HG03045 (cell line): ENCODE data around the gene DOCK4.
"Not testable (repeated sequence)": the region's sequence is repeated elsewhere in the genome, so short reads cannot be mapped to it uniquely, and the experiment has no call there.

ENCODE experiments used
- ATAC-seq: cut with Tn5 transposase; IDR thresholded peaks from one replicate; pipeline ENCODE4 v1.9.1; 2021; ENCODE audit warnings: mild to moderate bottlenecking, moderate library complexity; ENCODE audit not compliant: unreplicated experiment

DOCK4 gene, protein sequence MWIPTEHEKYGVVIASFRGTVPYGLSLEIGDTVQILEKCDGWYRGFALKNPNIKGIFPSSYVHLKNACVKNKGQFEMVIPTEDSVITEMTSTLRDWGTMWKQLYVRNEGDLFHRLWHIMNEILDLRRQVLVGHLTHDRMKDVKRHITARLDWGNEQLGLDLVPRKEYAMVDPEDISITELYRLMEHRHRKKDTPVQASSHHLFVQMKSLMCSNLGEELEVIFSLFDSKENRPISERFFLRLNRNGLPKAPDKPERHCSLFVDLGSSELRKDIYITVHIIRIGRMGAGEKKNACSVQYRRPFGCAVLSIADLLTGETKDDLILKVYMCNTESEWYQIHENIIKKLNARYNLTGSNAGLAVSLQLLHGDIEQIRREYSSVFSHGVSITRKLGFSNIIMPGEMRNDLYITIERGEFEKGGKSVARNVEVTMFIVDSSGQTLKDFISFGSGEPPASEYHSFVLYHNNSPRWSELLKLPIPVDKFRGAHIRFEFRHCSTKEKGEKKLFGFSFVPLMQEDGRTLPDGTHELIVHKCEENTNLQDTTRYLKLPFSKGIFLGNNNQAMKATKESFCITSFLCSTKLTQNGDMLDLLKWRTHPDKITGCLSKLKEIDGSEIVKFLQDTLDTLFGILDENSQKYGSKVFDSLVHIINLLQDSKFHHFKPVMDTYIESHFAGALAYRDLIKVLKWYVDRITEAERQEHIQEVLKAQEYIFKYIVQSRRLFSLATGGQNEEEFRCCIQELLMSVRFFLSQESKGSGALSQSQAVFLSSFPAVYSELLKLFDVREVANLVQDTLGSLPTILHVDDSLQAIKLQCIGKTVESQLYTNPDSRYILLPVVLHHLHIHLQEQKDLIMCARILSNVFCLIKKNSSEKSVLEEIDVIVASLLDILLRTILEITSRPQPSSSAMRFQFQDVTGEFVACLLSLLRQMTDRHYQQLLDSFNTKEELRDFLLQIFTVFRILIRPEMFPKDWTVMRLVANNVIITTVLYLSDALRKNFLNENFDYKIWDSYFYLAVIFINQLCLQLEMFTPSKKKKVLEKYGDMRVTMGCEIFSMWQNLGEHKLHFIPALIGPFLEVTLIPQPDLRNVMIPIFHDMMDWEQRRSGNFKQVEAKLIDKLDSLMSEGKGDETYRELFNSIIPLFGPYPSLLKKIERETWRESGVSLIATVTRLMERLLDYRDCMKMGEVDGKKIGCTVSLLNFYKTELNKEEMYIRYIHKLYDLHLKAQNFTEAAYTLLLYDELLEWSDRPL (N-terminal part only)

DNA sequence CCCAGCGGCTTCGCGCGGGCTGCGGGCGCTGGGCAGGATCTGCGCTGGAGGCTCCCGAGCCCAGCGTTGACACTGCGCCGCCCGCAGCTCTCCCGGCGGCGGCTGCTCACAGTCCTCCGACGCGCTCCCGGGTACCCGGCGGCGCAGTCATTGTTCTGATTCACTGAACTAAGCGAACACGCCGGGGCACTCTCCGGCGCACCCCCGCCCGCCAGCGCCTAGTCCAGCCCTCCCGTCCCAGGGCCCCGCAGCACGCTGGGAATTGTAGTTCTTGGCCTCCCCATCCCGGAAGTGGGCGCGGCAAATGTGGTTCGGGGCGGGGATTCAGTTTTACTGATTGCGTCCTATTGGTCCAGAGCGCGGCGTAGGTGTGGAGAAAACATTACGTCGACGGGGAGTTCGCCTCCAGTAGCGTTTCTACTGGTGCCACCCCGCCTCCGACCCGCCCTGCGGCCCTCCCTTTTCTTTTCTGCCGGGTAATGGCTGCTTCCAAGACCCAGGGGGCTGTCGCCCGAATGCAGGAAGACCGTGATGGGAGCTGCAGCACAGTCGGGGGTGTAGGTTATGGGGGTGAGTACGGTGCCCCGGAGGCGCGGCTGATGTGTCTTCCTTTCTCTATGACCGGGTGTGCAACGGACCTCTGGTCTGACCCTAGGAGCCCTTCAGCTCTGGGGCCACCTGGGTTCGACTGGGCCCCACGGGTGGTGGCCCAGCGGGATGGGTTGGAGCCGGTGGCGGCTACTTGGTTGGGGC lies at the start of gene DOCK4, which contains the start of gene ZNF277:
Gene DOCK4 (minus strand): TSS at position 162 of the 753 bp plus-strand sequence. CDS start 261 bp downstream, outside the sequence.
Gene ZNF277 (plus strand): TSS at position 458 of the 753 bp plus-strand sequence. CDS start 22 bp downstream, at position 480.
- ATAC-seq, result peak; percentile 96

DNA sequence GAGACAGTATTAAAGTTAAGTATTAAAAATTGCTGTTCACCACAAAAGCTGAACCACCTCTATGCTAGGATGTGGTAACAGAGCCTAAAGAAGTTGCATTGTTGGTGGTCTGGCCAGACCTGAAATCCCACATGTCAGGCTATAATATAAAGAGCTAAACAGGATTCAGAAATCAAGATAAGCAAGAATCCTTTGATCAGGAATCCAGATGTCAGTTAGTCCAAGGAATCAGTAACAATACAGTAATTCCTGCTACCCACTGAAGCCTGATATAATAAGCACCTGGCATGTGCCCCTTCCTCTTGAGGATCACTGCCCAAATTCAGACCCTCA lies 49.2 kb upstream of the DOCK4 start:
- no peak for ATAC-seq

DNA sequence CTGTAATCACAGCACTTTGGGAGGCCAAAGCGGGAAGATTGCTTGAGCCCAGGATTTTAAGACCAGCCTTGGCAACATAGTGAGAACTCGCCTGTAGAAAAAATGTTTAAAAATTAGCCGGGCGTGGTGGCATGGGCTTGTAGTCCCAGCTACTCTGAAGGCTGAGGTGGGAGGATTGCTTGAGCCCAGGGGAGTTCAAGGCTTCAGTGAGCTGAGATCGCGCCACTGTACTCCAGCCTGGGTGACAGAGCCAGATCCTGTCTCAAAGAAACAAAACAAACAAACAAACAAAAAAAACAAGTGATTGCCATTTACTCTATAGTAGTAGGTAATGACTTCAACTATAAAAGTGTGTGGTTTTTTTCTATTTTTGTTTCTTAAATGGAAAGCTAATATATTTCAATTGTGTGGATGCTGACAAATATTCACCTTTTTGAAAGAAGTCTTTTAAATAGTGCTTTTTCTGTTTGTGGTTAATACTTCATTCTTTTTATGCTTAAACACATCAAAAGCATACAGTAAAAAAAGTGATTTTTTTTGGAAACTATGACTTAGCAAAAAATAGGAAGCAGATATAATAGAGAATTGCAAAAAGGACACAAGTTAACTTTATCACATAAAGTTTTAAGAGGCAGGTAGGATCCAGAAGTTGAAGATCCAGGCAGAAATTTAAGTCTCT lies 48.6 kb upstream of the DOCK4 start:
- ATAC-seq, result no peak

DNA sequence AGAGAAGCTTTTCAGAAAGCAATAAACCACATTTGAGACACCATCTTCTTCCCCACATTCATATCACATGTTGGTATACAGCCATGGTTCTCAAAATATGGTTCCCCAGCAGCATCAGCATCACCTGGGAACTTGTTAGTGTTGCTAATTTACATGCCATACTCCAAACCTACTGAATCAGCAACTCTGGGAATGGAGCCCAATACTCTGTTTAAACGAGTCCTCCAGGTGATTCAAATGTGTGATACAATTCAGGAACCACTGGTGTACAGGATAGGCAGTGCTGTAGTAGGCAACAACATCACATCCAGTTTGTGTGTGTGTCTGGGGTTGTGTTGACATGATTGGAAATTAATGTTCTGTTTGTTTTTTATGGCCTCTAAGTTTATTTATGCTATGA lies 48.0 kb upstream of the DOCK4 start:
- no peak for ATAC-seq

DNA sequence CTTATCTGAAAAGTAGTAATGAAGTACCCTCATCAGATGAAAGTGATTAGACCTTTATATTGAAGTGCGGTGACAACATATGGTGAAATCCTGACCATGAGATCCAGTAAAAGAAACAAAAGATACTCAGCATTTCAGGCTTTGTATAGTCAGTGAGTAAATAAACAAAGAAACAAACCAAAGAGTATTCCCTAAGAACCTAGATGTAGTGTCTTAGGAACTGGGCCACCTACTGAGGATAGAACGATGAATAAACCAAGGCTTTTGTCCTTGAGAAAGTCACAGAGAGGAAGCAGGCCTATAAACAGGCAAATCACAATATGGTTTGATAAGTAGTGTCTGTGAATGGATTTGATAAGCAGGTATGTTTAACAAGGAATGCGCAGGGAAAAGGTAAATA lies 46.5 kb upstream of the DOCK4 start:
- ATAC-seq, result no peak

DNA sequence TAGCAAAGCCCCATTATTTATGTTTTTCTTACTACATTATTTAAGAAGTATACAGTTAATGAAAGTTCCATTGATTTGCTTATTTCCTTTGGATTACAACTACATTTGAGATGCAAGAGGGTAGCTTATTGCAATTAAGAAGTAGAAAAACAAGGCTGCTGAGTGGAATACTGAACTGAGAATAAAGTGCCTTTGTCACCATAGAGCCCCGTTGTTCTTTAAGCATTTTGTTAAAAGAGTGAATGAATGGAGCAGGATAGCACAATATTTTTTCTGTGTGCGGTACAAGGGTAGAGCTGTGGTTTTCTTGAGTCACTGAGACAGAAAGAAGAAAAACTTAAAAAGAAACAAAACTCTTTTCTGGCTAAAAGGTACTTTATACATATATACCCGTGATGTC lies 45.9 kb upstream of the DOCK4 start:
- ATAC-seq, result no peak

DNA sequence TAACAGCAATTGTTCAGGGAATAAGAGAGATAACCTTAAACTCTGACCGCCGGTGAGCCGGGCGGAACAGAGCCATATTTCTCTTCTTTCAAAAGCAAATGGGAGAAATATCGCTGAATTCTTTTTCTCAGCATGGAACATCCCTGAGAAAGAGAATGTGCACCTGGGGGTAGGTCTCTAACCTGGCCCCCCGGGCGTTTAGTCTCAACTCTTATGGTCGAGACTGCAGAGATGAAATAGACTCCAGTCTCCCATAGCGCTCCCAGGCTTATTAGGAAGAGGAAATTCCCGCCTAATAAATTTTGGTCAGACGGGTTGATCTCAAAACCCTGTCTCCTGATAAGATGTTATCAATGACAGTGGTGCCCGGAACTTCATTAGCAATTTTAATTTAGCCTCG lies 43.8 kb upstream of the DOCK4 start:
- ATAC-seq, result not testable (repeated sequence)

DNA sequence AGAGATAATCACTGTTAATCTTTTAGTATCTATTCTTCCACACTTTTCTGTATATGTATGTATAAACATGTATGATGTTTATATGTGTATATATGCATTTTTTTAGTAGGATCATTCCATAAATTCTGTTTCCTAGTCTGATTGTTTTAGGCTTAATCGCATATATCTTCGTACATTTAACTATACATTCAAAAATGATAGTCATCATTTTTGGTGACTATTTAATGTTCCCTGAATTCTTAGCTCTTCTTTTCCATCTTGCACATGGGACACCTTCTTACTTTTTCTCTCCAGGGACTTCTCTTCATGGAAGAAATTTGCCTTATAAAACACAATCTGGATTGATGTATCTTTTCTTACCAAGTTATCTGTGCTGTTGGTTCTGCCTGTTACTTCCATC lies 42.4 kb upstream of the DOCK4 start:
- ATAC-seq, result no peak

DNA sequence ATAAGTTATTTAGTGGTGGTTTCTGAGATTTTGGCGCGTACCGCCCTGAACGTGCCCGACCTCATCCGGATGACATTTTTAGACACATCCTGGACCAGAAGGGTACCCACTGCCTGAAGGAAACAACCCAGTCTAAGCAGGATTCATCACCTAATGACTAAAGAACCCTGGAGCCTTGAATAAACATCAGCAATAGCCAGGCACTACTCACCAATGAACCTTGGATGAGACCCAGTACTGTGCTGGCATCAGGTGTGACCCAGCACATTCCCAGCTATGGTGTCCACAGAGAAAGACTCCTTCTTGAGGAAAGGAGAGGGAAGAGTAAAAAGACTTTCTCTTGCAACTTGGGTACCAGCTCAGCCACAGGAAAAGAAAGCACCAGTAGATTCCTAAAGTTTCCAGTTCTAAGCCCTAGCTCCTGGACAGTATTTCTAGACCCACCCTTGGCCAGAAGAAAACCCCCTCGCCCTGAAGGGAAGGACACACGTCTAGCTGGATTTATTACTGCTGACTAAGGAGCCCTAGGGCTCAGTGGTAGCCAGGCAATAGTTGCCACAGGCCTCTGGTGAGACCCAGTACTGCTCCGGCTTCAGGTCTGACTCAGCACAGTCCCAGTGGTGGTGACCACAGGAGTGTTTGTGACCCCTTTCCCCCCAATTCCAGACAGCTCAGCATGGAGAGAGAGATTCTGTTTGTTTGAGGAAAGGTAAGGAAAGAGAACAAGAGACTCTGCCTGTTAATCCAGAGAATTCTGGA lies 32.8 kb upstream of the DOCK4 start:
- ATAC-seq, result no peak

DNA sequence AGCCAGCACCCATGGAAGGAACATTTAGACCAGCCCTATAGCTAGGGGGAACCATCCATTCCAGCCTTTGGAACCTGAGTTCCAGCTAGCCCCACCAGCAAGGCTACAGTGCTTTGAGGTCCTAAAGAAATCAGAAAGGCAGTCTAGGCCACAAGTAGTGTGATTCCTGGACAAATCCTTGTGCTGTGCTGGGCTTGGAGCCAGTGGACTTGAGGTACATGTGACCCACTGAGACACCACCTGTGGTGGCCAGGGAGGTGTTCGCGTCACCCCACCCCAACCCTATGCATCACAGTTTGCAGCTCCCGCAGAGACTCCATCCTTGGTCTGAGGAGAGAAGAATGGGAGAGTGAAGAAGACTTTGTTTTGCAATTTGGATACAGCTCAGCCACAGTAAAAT lies 32.1 kb upstream of the DOCK4 start:
- no peak for ATAC-seq

DNA sequence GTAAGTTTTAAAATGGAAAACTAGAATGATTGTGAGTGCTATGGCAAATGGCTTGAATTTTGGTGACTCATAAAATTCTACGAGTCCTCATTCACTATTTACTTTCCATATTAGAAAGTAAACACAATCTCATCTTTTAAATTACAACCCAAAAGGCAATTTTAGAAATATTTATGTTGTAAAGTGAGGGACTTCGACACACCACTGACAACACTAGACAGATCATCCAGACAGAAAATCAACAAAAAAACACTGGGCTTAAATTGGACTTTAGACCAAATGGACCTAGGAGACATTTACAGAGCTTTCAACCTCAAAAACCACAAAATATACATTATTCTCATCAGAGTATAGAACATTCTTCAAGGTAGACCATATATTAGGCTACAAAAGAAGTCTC lies 30.4 kb upstream of the DOCK4 start:
- ATAC-seq, result no peak

DNA sequence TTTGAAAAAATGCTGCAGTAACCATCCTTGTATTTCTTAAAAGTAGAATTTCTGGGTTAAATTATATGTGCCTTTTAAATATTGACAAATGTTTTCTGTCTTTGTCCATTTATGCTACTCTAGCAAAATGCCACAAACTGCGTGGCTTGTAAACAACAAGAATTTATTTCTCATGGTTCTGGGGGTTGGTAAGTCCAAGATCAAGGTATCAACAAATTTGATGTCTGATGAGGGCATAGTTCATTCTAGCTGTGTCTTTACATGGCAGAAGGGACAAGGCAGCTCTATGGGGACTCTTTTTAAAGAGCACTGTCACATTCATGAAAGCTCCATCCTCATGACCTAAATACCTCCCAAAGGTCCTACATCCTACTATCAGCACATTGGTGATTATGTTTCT lies 27.9 kb upstream of the DOCK4 start:
- ATAC-seq, result no peak

DNA sequence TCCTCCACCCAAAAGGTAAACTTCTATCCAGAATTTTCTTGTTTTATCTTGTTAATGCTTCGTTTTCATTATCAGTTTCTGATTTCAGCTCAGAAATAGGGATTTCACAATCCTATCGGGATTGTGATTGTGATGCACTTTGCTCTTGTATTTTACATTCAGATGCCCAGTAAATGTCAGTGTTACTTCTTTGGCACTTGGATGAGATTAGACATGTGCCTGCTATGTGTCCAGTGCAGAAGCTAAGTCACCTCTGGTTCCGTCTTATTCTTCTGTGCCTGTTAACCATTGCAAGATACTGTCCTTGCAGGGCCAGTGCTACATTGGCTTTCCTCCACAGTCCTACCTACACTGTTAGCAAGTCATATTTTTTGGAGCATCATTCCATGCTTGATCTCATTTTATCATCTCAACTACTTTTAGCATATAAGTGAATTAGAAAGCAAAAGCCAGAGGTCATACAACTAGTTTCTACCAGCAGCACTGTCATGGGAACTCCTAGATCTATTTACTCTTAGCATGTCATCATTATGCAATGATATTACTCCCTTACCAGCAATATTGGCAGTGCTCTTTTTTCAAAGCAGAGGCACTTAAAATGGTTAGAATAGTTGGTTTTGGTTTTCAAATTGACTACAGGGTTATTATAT lies 27.0 kb upstream of the DOCK4 start:
- no peak for ATAC-seq

DNA sequence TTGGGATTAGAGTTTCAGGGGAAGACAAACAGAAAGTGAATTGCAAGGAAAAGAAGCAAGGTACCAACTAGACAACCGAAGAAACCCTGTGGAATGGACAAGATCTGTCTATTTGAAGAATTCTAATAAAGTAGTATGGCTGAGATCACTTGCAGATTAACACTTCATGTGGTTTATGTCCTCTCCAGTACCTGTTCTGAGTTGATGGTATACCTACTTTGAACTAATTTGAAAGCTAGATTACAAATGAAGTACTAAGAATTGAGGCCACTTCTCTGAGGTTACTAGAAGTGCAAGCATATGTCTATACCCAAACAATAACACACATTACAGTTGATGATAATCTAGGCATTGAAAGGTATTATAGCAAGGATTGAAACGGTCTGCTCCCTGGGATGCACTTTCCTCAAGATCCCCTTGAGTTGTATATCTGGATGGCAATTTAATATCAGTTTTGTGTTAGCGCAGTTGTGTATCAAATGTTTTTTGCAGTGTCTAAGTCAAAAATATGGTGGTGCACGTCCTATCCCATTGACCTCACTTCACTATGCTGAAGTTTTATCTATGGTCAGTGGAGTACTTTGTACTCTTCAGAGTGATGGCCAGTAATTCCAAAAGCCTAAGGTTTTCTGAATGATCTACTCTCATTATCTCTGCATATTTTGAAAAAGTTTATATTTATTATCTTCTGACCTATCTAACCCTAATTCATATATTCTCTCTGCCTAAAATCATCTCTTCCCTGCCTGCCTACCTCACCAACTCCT lies 26.2 kb upstream of the DOCK4 start:
- ATAC-seq, result no peak

DNA sequence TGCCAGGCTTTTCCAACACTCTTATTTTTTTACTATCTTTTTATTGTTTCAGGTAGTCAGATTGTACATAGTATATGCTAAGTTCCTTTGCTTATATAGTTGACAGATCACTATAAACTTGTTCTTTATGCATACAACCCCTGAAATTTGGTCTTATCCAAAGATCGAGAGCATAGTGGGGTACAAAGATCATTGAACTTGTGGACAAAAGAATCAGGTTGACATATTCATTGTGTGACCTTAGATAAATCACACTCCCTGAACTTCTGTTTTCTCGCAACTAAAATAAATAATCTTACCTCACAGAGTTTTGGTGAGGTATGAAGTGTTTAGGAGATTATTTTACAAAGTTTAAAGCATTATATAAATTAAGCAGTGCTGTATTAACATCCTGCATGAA lies 22.4 kb upstream of the DOCK4 start:
- no peak for ATAC-seq

DNA sequence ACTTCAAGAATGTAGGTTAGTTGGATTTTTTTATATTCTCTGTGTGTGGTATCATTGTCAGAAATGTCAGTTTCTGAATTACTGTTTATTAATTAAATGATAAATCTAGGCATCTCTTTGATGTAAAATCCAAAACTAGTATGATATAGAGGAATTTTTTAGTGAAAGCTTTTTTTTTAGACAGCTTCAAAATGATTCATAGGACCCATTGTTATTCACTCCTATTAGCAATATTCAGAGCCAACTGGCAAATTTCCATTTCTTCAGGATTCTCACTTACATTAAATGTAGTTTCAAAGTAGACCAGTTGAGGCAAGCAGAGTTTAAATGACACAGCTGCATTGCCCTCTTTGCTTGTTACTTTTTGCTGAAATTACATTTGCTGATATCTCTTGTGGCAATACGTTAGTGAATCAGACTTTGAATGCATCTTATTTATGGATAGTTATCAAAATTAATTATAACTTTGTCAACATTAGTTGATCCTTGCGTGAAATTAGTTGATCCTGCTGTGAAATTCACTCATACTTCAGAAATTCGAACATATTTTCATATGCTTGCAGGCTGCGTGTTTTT lies 20.6 kb upstream of the DOCK4 start:
- ATAC-seq, result no peak

DNA sequence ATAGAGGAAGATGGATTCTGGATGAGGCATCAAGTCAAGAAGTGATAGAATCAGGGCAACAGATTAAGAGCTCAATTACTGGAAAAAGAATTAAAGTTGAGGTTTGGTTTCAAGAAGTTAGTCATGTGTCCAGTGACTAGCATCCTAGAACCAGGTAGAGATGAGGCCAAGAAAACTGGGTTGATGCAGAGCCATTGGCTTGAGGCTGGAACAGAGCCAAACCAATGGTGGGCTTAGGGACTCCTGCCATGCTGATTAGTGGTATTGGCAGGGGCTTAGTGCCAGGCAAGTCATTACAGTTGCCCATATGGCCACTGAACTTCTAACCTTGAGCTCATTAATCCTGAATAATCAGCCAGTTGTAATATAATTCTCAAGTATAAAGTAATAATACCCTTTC lies 18.8 kb upstream of the DOCK4 start:
- ATAC-seq, result no peak

DNA sequence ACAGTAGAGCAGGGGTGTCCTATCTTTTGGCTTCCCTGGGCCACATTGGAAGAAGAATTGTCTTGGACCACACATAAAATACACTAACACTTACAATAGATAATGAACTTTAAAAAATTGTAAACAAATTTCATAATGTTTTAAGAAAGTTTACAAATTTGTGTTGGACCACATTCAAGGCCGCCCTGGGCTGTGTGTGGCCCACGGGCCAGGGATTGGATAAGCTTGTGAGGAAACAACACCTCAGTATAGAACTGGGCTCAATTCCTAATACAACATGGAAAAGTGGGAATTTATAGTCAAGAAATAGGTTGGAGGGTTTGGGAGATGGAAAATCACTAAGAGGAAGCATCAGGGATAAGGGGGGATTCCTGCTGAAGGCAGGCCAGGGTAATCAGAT lies 18.0 kb upstream of the DOCK4 start:
- no peak for ATAC-seq
